ENCODE results near the gene LGALSL. TPM values are rescaled to one million over a fixed set of nuclear protein-coding genes. Genes with fewer than 3 reads are reported as not detected.

LGALSL gene
- total RNA-seq, 1 experiment from 2014 or later: 23.8 TPM

DNA sequence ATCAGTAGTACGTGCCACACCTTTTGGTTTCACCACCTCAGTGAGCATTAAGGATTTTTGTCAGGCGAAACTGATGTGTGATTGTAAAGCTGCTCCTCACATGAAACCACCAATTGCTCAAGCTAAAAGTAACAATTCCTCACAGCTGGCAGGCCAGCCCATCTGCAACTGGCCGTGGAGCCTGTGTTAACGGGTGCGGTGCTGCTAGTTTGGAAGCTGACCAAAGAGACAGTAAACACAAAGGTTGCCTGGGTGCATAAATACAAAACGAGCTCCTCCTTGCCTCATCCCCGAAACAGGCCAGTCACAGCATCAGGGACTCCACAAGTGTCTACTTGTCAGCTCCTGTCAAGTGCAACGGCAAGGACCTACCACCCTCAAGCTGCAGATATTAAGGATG lies 32.0 kb downstream of the LGALSL start:
- Histone ChIP-seq H2BK15ac (ENCODE audit: low read depth, low read length) (no peak overlapping the region), H3K4me2 (ENCODE audit: insufficient read depth, insufficient read length, low read length) (no peak overlapping the region), H3K79me1 (ENCODE audit: insufficient read depth, low read depth, low read length, poor library complexity, severe bottlenecking) (no peaks in the 10 kb centered on the region), H2AK5ac (ENCODE audit: insufficient read length, low read length) (no peak overlapping the region), H3K56ac (ENCODE audit: insufficient read length, low read depth, low read length) (no peak overlapping the region), H3K27ac (ENCODE audit: insufficient read length, low read depth, low read length) (no peak overlapping the region), H3K27me3 (ENCODE audit: insufficient read depth, low read length) (no peaks in the 10 kb centered on the region), H3K4me1 (ENCODE audit: insufficient read depth, low read length) (no peaks in the 10 kb centered on the region; the same call in 1 of the 2 replicates), H4K5ac (ENCODE audit: insufficient read length, low read depth, low read length) (no peak overlapping the region), H3K4ac (ENCODE audit: low read depth, low read length) (no peak overlapping the region), H3K79me2 (ENCODE audit: insufficient read depth, low read length) (no peaks in the 10 kb centered on the region), H2BK12ac (ENCODE audit: insufficient read length, low read depth, low read length) (no peak overlapping the region), H2BK120ac (ENCODE audit: low read depth, low read length, poor library complexity, severe bottlenecking) (no peak overlapping the region), H3K18ac (ENCODE audit: insufficient read length, low read depth, low read length) (no peak overlapping the region), H3K23ac (ENCODE audit: insufficient read length, low read depth, low read length) (no peak overlapping the region), H3K23me2 (ENCODE audit: insufficient read length, low read depth, low read length, poor library complexity, severe bottlenecking) (no peaks in the 10 kb centered on the region), H3K9ac (ENCODE audit: extremely low read depth, insufficient read length, low read length) (no peak overlapping the region), H3K14ac (ENCODE audit: insufficient read depth, low read length) (no peak overlapping the region), H4K20me1 (ENCODE audit: control insufficient read depth, insufficient read depth, insufficient read length) (no peaks in the 10 kb centered on the region), H2AFZ (ENCODE audit: low read length) (no peak overlapping the region), H3T11ph (ENCODE audit: low read length) (no peak overlapping the region), H3K9me3 (ENCODE audit: control insufficient read depth, low read depth, low read length) (no peaks in the 10 kb centered on the region), H4K8ac (replicated peaks; ENCODE audit: insufficient read length, low read depth, low read length) (no peak overlapping the region), H4K91ac (ENCODE audit: insufficient read length, low read depth, low read length) (no peak overlapping the region), H2BK5ac (ENCODE audit: insufficient read length, low read length) (no peak overlapping the region), H2BK20ac (ENCODE audit: low read depth, low read length, poor library complexity, severe bottlenecking) (no peak overlapping the region)
- H3K36me3 Mint-ChIP-seq (ENCODE audit: insufficient read depth in 1 of 3, low read depth in 3 of 3): no peaks in the 10 kb centered on the region
- TF ChIP-seq, protein P1, sequence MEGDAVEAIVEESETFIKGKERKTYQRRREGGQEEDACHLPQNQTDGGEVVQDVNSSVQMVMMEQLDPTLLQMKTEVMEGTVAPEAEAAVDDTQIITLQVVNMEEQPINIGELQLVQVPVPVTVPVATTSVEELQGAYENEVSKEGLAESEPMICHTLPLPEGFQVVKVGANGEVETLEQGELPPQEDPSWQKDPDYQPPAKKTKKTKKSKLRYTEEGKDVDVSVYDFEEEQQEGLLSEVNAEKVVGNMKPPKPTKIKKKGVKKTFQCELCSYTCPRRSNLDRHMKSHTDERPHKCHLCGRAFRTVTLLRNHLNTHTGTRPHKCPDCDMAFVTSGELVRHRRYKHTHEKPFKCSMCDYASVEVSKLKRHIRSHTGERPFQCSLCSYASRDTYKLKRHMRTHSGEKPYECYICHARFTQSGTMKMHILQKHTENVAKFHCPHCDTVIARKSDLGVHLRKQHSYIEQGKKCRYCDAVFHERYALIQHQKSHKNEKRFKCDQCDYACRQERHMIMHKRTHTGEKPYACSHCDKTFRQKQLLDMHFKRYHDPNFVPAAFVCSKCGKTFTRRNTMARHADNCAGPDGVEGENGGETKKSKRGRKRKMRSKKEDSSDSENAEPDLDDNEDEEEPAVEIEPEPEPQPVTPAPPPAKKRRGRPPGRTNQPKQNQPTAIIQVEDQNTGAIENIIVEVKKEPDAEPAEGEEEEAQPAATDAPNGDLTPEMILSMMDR (conservative IDR thresholded peaks at IDR 0.05): no peak
- H3K4me1 Mint-ChIP-seq: peaks cover 7 to 13% of the 10 kb centered on the region in 2 experiments
- DNase-seq: no peak
- no CpG with 5 or more reads among the region's 8 CpGs for WGBS (ENCODE audit: extremely low coverage, insufficient read length, low lambda C conversion rate)
- peak overlapping the region in 1 of 3 experiments; percentile 21; a peak in 1 of 7 replicates for H3K27ac Mint-ChIP-seq
- no peaks in the 10 kb centered on the region; the same call in 1 of the 2 replicates for H3K27me3 Mint-ChIP-seq (ENCODE audit: low read depth)
- H3K9me3 Mint-ChIP-seq: no peaks in the 10 kb centered on the region
- no peak overlapping the region for H3K4me3 Mint-ChIP-seq

Measured in H9 (cell line).